ENCODE data around the gene PPP1R14C.
A peak's percentile ranks its signal among the peaks of the same experiment; 100 is the strongest.

Gene PPP1R14C

DNA sequence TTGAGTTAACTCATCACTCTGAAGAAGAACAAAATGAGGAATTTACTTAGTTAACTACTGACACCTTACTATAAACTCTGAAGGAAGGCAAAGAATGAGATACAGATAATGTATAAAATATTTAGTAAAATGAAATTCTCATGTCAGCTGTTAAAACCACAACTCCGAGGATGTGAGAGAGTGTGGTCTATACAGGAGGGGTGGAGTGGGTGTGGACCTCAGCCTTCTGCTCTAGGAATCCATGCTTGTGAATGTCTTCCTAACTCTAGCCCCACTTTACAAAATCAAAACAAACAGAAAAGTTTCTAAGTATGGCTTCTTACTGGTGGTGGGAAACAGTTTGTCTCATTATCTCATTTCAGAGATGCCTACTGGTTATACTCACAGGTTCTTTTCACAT lies 14.2 kb downstream of the PPP1R14C start:
- H3K27ac ChIP-seq = peak overlapping the region; percentile 60; the same call in 1 of the 2 replicates
- TF ChIP-seq CTCF (conservative IDR thresholded peaks at IDR 0.05; ENCODE audit: low read depth) = no peak
- POLR2A ChIA-PET (ENCODE audit: low non-redundant PET) = no interaction called here
- CTCF ChIA-PET = interaction anchor here (0.7 to 1.3 kb wide), 2 partner anchors 13 to 14 kb away, joined by 3 to 5 read pairs; no protein-coding TSS in a partner anchor
- DNase-seq (ENCODE audit: low spot score) = no peak

DNA sequence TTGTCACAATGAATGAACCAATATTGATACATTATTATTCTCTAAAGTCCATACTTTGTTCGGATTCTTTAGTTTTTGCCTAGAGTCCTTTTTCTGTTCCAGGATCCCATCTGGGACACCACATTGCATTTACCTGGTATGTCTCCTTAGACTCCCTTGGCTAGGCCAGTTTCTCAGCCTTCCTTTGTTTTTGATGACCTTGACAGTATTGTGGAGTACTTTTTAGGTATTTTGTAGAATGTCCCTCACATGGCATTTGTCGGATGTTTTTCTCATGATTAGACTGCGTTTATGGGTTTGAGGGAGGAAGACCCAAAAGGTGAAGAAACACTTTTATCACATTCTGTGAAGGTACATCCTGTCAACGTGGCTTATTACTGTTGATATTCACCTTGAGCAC lies 16.9 kb downstream of the PPP1R14C start:
- no peak overlapping the region for H3K27ac ChIP-seq
- TF ChIP-seq CTCF (conservative IDR thresholded peaks at IDR 0.05; ENCODE audit: low read depth) = no peak
- ChIA-PET CTCF (no interaction called here), POLR2A (ENCODE audit: low non-redundant PET) (no interaction called here)
- no peak for DNase-seq (ENCODE audit: low spot score)

- no peak for DNase-seq (ENCODE audit: low spot score)
- no peak for TF ChIP-seq CTCF (conservative IDR thresholded peaks at IDR 0.05; ENCODE audit: low read depth)
- no peak overlapping the region for H3K27ac ChIP-seq
- ChIA-PET POLR2A (ENCODE audit: low non-redundant PET) (no interaction called here), CTCF (interaction anchor here (0.7 kb wide), 1 partner anchor 26 kb away, joined by 4 read pairs; no protein-coding TSS in a partner anchor)
Observed at GRCh38 chr6:150163970-150164369, 21.1 kb downstream of the PPP1R14C start.

- POLR2A ChIA-PET (ENCODE audit: low non-redundant PET) = interaction anchor here (0.6 kb wide), 1 partner anchor 182 kb away, joined by 3 read pairs; no protein-coding TSS in a partner anchor
- DNase-seq (ENCODE audit: low spot score) = peak; percentile 51
- CTCF ChIA-PET = interaction anchor here (0.6 to 1.0 kb wide), 2 partner anchors 94 to 1780 kb away, joined by 3 read pairs; no protein-coding TSS in a partner anchor
- no peak overlapping the region for H3K27ac ChIP-seq
- no peak for TF ChIP-seq CTCF (conservative IDR thresholded peaks at IDR 0.05; ENCODE audit: low read depth)
Observed at GRCh38 chr6:150165020-150165702, 22.3 kb downstream of the PPP1R14C start.

DNA sequence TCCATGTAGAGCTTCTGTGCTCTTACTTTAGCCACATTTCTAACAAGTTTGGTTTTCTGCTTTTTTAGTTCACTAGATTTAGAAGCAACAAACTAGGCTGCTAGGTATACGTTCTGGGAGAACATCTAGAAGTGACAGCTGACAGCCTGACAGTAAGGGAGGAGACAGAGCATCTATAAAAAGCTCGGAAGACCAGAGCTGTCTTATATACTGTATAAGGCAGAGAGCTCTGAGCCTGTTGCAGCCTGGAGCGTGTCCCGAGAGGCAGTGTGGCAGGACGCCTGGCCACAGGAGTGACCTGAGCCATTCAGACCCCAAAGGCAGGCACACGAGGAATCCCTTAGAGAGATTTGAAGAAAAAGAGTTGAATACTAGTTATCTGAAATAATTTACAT lies 24.6 kb downstream of the PPP1R14C start:
- no peak for DNase-seq (ENCODE audit: low spot score)
- CTCF ChIA-PET = no interaction called here
- TF ChIP-seq CTCF (conservative IDR thresholded peaks at IDR 0.05; ENCODE audit: low read depth) = no peak
- POLR2A ChIA-PET (ENCODE audit: low non-redundant PET) = no interaction called here
- H3K27ac ChIP-seq = peak overlapping the region; percentile 60

DNA sequence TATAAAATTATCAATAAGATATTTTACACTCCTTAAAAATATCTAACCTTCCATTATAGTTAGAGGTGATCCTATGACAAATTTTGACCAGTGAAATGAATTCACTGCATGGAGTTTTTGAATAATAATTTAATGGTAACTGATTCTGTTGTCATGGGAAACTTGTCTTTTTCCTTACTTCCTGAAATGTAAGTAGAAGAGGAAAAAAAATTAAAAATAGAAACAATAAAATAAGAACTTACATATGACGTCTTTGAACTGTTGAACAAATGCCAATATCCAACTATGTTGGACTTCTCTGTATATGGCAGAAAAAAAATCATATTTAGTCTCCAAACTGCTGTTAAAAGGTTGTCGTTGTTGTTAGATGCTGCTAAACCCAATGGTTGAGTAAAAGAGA lies 26.3 kb downstream of the PPP1R14C start:
- peak overlapping the region; percentile 59 for H3K27ac ChIP-seq
- DNase-seq (ENCODE audit: low spot score) = no peak
- ChIA-PET POLR2A (ENCODE audit: low non-redundant PET) (no interaction called here), CTCF (no interaction called here)
- TF ChIP-seq CTCF (conservative IDR thresholded peaks at IDR 0.05; ENCODE audit: low read depth) = no peak

Data from RWPE1 (cell line).